Upper lobe of left lung (tissue), 4 donors: Measurements from ENCODE around the gene SULT2B1.

ENCODE experiments used
- EP300 ChIP-seq, 4 donors: sonication (generic); formaldehyde crosslinking; IDR thresholded peaks; one replicate each; pipeline ENCODE4 v1.5.1; 2017; ENCODE audit warnings: antibody characterized with exemption in 4 of 4, control low read depth in 2 of 4
- POLR2AphosphoS5 ChIP-seq, 2 donors: sonication (generic); formaldehyde crosslinking; IDR thresholded peaks; one replicate each; pipeline ENCODE4 v1.5.1; 2017; ENCODE audit warnings: antibody characterized with exemption in 2 of 2
- TF ChIP-seq, protein P1 (sequence below), 6 experiments: fragments of 450-650 bp in 4 of 6; fragments of 200-600 bp in 2 of 6; sonication (generic) in 2 of 6; IDR thresholded peaks; one replicate each; pipeline ENCODE4 v1.5.1; 2016 to 2019; ENCODE audit warnings: antibody characterized with exemption in 6 of 6

DNA sequence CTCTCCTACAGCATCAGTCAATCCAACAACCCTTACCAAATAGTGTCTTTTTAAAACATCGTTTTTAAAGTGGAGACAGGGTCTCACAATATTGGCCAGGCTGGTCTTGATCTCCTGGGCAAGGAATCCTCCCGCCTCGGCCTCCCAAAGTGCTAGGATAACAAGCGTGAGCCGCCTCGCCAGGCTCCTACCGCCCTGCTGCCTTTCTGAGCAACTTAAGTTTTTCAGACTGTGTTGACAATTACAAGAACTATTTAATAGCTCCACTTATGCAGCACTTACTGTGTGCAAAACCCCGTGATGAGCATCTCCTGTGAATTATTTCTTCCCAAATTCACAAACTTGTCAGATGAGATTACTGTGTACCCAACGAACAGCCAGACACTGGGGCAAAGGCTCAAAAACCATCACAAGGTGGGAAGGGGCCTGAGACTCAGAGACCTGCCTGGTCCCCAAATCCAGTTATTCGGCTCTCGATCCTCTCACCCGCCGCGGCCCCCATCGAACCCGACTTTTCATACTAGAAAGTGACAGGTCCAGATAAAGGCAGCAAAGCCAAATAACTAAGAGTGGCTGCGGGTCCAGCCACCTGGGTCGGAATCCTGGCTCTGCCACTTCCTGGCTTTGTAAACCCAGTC is 66.4 kb downstream of the SULT2B1 start:
- TF ChIP-seq EP300 (IDR thresholded peaks at IDR 0.05), result no peak
- TF ChIP-seq, protein P1, sequence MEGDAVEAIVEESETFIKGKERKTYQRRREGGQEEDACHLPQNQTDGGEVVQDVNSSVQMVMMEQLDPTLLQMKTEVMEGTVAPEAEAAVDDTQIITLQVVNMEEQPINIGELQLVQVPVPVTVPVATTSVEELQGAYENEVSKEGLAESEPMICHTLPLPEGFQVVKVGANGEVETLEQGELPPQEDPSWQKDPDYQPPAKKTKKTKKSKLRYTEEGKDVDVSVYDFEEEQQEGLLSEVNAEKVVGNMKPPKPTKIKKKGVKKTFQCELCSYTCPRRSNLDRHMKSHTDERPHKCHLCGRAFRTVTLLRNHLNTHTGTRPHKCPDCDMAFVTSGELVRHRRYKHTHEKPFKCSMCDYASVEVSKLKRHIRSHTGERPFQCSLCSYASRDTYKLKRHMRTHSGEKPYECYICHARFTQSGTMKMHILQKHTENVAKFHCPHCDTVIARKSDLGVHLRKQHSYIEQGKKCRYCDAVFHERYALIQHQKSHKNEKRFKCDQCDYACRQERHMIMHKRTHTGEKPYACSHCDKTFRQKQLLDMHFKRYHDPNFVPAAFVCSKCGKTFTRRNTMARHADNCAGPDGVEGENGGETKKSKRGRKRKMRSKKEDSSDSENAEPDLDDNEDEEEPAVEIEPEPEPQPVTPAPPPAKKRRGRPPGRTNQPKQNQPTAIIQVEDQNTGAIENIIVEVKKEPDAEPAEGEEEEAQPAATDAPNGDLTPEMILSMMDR (IDR thresholded peaks at IDR 0.05), result no peak
- no peak for TF ChIP-seq POLR2AphosphoS5 (IDR thresholded peaks at IDR 0.05)
